VCaP (cell line): Measurements from ENCODE around the gene GNRHR.
A peak's percentile ranks its signal among the peaks of the same experiment; 100 is the strongest.
"Not testable (repeated sequence)": the region's sequence is repeated elsewhere in the genome, so short reads cannot be mapped to it uniquely, and the experiment has no call there.

Source experiments
- H3K27ac ChIP-seq: fragments of 450-650 bp; 2 replicates; pipeline ENCODE4 v1.5.1; 2017
- TF ChIP-seq, protein P1 (sequence below): fragments of 450-650 bp; conservative IDR thresholded peaks from 2 replicates; pipeline ENCODE4 v1.5.1; 2017; ENCODE audit warnings: mild to moderate bottlenecking, moderate library complexity

GNRHR gene

DNA sequence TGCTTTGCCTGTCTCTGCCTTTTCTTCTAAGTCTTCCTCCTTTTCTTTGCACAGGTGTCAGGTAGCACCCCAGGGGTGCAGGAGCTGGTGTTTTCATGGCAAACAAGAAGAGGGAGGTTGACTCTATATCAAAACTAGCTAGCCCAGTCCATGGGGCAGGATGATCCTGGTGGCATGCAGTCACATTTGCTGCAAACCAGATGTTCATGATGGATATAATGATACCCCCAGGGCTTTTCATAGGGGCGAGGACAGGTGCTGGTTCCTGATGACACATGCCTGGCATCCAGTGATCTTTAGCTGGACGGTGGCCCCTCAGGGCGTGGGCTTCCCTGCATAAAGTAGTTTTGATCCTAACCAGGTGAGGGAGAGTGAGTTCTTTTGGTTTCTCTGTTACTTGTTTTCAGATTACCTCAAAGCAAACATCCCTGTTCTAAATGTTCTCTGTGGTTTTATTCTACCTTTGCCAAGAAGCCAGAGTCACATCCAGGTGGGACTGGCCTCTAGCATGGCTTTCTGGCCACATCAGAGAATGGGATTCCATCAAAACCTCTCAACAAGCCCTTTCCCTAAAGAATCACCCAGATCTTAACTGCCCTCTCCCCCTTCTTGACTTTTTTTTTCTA is 42.1 kb downstream of the GNRHR start:
- TF ChIP-seq, protein P1, sequence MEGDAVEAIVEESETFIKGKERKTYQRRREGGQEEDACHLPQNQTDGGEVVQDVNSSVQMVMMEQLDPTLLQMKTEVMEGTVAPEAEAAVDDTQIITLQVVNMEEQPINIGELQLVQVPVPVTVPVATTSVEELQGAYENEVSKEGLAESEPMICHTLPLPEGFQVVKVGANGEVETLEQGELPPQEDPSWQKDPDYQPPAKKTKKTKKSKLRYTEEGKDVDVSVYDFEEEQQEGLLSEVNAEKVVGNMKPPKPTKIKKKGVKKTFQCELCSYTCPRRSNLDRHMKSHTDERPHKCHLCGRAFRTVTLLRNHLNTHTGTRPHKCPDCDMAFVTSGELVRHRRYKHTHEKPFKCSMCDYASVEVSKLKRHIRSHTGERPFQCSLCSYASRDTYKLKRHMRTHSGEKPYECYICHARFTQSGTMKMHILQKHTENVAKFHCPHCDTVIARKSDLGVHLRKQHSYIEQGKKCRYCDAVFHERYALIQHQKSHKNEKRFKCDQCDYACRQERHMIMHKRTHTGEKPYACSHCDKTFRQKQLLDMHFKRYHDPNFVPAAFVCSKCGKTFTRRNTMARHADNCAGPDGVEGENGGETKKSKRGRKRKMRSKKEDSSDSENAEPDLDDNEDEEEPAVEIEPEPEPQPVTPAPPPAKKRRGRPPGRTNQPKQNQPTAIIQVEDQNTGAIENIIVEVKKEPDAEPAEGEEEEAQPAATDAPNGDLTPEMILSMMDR, result no peak
- peak overlapping the region; percentile 64 for H3K27ac ChIP-seq

DNA sequence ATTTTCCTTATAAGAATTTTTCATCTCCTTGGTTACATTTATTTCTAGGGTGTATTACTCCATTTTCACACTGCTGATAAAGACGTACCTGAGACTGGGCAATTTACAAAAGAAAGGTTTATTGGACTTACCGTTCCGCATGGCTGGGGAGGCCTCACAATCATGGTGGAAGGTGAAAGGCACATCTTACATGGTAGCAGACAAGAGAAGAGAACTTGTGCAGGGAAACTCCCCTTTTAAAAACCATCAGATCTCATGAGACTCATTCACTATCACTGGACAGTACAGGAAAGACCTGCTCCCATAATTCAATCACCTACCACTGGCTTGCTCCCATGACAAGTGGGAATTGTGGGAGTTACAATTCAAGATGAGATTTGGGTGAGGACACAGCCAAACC is 47.5 kb downstream of the GNRHR start:
- not testable (repeated sequence) for H3K27ac ChIP-seq

DNA sequence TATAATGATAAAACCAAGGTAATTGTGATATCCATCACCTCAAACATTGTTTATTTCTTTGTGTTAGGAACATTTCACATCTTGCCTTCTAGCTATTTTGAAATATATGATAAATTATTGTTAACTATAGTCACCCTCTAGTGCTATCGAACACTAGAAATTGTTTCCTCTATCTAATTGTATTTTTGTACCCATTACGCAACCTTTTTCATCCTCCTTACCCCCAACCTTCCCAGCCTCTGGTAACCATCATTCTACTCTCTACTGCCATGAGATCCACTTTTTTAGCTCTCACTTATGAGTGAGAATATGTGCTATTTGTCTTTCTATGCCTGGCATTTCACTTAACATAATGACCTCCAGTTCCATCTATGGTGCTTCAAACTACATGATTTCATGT is 49.3 kb downstream of the GNRHR start:
- no peak overlapping the region for H3K27ac ChIP-seq
- TF ChIP-seq, protein P1, result no peak

DNA sequence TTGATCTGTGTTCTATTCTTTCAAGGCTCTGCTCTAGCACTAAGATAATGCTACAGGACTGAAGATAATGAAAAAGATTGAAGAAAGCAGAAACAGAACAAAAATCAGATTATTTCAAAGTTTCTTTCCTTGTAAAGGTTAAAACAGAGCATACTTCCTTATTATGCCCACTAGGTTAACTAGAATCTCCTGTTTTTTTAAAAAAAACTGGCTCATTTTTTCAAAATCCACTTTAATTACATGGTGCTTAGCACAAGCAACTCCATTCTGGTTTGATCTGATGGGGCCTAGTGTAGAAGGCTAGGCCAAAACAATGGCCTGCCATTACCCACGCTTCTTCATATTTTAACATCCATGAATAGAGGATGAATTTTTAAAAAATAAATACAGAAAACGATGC is 52.0 kb downstream of the GNRHR start:
- TF ChIP-seq, protein P1, result no peak
- peak overlapping the region; percentile 79 for H3K27ac ChIP-seq

DNA sequence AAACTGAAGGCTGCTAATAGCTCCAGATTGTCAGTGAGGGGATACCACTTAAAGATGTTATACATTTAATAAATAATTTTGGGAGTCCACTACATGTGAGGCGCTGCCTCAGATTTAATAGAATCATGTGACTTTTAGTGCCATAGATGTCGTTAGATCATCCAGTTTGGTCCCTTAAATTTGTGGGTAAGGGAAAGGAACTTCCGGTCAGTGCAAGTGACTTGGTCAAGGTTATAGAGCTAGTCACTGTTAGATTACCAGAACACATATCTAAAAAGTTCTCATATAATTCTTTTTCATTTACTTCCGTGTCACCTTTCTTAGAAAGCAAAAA is 52.7 kb downstream of the GNRHR start:
- TF ChIP-seq, protein P1, result no peak
- H3K27ac ChIP-seq, result peak overlapping the region; percentile 79

DNA sequence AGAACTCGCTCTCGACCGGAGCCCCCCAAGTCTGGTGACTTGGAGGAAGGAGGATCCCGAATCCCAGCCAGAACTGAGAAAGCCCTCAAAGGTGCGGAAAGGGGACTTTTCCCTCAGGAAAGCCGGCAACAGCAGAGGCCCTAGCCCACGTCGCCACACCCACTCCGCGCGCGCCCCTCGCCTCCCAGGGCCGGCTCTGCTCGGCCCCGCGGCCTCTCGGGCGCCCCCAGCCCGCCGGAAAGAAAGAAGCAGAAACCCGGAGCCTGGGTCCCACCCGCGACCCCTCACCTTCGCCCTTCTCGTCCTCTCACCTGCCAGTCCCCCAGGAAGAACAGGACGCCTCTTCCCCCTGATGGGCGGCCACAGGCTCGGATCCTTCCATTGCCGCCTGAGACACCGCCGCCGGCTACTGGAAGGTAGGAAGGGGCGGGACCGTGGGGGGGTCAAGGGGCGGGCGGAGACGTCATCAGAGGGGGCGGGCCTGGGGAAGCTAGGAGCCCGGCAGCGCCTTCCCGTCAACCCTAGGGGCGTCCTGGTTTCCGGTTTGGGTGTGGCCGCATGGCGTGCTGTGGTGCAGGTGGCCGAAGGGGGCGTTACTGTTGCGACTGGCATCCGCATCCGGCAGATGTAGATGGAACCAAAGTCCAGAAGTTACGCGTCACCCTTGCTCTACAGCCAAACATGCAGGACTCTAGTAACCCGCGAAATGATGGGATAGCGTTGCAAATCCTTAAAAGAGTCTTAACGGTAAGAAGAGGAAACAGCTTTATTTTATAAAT is 53.3 kb downstream of the GNRHR start, which contains the start of gene UBA6:
Gene UBA6, minus strand, starts transcription at position 418 of the 779 bp plus-strand sequence. Its CDS starts 36 bp downstream, at position 382.
- TF ChIP-seq, protein P1, result peak; percentile 77
- peak within 1 kb of the TSS; percentile 79 for H3K27ac ChIP-seq

- H3K27ac ChIP-seq, result peak overlapping the region; percentile 79
- TF ChIP-seq, protein P1, result no peak
Observed at GRCh38 chr4:67700116-67700737, 54.0 kb downstream of the GNRHR start.
